NCI-H524 treated with DMSO at 0.1 percent for 48 hours (cell line): ENCODE data around the gene SMDT1.
"Not testable (repeated sequence)": the region's sequence is repeated elsewhere in the genome, so short reads cannot be mapped to it uniquely, and the experiment has no call there.

Experiments used
- DNase-seq: peaks from one replicate; lab custom pipeline; 2025; lab: John Stamatoyannopoulos, UW

Gene SMDT1

DNA sequence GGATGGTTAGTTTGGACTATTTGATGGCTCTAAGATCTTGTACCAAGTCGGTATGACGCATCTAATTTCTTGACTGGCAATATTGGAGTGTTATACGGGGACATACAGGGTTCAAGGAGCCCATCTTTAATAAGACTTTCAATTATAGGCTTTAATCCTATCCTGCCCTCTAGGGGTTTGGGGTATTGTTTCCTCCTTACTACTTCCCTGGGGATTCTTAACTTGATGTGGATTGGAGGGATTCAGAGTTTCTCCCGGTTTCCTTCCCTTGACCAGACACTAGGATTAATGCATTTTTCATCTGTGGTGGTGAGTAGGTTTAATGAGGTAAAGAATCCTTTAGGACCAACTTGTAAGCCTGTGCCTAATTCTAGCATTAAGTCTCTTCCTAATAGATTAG, 32.3 kb downstream of the SMDT1 start:
- no peak for DNase-seq

DNA sequence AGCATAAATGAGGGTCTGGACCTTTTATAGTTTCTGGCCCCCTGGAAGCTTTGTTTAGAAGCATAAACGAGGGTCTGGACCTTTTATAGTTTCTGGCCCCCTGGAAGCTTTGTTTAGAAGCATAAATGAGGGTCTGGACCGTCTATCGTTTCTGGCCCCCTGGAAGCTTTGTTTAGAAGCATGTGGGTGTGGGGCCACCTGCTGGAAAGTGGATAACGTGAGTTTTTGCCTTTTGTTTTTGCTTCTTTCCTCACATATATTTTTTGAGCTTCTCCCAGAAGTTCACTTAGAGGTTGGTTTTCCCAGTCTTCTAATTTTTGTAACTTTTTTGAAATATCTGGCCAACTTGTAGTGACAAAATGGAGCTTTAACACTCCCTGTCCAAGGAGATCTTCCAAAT, 33.3 kb downstream of the SMDT1 start:
- not testable (repeated sequence) for DNase-seq

DNA sequence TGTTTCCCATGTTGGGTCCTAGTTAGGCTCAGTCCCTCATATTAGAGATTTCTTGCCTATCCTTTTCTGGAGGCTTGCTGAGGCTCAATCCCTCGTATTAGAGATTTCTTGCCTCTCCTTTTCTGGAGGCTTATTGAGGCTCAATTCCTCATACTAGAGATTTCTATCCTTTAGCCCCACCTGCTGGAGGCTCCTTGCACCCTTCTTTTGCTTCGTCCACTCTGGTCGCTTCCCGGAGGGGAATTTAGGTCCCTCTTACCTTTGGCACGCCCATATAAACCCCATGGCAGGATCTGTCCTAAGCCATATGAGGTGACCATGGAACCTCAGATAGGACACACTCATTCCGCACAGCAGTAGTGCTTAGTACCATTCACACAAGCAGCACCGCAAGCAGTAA, 35.2 kb downstream of the SMDT1 start:
- DNase-seq, result no peak

DNA sequence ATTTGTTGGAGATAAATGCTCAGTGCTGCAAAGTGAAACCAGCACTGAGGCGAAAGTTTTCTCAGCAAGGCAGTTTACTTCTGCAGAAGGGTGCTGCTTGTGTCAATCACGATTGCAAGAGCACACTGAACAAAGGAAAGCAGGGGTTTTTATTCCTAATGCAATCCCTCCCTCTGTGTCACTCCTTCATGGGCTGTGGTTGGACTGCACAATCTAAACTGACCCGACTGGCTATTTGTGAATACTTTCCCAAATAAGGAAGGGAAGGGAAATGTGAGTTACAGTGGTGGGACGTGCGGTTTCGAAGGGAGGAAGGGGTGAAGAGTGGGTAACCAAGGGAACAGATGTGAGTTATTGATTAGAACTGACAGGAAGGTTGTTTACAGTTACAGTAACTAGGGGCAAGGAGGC, 35.9 kb downstream of the SMDT1 start:
- not testable (repeated sequence) for DNase-seq

DNA sequence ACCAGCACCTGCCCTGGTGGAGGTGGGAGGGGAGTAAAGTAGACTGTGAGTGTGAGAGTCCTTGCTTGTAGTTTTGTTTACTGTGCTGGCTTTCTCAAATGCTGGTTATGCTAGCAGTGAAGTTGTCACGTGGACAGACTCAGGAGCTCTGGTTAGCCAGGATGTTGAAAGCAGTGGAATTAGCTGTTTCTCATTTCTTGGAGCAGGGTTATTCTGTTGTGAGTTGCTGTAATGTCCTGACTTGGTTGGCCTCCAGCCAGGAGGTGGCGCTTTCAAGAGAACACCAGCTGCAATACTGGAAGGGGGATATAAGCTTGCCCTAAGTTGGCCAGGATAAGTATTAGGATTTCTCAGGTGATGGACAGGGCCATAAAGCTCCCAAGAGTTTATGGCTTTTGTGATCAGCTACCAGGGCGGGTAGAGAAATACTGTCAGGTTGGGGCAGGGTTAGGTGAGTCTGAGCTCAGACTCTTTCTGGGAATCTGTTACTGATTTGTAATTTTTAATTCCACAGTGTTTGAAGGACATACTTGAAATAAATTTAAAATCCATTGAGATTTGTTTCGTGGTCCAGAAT, 37.4 kb downstream of the SMDT1 start:
- no peak for DNase-seq

DNA sequence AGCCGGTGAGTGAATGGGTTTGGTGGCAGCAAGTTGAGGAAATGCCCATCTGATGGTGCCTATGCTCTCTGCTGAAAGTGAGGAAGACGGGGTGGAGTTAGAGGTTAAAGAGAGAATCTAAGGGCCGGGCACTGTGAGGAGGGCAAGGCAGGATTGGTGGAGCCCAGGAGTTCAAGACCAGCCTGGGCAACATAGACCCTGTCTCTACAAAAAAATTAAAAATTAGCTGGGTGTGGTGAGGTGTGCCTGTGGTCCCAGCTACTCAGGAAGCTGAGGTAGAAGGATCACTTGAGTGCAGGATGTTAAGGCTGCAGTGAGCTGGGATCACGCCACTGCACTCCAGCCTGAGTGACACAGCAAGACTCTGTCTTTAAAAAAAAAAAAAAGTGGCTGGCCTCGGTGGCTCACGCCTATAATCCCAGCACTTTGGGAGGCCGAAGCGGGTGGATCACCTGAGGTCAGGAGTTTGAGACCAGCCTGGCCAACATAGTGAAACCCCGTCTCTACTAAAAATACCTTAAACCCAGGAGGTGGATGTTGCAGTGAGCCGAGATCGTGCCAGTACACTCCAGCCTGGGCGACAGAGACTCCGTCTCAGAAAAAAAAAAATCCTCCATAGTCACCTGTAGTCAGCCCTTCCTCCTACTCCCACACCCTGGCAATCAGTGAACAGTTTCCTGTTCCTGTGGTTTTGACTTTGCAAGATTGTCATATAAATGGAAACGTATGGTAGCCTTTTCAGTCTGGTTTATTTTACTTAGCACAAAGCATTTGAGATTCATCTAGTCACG, 40.9 kb downstream of the SMDT1 start:
- not testable (repeated sequence) for DNase-seq

DNA sequence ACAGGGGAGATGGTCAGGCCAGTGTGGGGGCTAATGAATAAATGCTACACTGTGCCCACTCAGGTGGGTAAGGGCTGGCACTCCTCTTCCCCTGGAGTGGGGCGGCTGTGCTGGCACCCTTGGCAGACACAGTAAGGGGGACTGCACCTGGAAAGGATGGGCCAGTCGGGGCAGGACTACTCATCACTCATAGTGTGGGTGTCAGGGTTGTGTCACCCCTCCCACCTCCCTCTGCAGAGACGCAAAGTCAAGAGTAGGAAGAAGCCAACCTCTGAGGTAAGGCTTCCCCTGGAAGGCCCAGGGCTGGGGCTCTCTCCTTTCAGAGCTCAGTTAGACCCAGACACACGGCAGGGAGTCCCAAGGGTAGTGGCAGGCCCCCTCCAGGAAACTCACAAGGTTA, 44.0 kb downstream of the SMDT1 start:
- not testable (repeated sequence) for DNase-seq

DNA sequence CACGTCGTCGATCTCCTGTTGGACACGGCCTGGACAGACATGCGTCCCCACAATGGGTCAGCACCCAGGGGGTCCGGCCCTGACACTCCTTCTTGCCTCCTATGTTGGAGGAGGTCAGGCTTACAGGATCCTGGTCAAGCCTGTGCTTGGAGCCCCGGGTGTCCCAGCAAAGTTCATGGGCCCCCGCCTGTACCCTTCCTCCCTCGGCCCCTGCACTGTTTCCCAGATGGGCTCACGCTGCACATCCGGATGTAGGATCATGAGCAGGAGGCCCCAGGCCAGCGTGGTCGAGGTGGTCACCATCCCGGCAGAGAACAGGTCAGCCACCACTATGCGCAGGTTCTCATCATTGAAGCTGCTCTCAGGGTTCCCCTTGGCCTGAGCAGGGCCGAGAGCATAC, 48.1 kb downstream of the SMDT1 start:
- no peak for DNase-seq

DNA sequence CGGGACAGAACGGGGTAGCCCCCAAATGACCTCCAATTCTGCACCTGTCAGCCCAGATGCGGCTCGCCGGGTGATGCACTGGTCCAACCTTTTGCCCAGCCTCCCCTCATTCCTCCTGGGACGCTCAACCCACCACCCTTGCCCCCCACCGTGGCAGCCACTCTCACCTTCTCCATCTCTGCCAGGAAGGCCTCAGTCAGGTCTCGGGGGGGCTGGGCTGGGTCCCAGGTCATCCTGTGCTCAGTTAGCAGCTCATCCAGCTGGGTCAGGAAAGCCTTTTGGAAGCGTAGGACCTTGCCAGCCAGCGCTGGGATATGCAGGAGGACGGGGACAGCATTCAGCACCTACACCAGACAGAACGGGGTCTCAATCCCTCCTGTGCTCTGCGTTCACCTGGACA, 48.5 kb downstream of the SMDT1 start:
- DNase-seq, result not testable (repeated sequence)

DNA sequence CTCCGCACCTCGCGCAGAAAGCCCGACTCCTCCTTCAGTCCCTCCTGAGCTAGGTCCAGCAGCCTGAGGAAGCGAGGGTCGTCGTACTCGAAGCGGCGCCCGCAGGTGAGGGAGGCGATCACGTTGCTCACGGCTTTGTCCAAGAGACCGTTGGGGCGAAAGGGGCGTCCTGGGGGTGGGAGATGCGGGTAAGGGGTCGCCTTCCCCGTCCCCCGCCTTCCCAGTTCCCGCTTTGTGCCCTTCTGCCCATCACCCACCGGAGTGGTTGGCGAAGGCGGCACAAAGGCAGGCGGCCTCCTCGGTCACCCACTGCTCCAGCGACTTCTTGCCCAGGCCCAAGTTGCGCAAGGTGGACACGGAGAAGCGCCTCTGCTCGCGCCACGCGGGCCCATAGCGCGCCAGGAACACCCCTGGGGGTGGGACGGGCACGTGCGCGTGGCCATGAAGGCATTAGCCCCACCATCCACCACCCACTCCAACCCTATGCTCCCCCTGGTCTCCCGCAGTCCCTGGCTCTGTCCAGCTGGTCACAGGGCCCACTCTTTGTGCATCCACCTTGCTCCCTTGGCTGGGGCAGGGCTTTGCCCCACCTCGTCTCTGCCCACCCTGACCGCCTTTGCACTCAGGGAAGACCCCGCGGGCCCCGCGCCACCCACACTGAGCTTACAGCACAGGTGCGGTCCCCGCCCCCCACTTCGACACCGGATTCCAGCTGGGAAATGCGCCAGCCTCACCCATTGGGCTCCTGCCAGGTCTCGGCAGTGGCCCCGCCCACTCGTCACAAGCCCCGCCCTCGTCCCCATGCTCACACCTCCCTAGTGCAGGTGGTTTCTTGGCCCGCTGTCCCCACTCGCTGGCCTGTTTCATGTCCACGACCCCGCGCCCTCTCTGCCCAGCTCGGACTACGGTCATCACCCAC, 49.5 kb downstream of the SMDT1 start:
- DNase-seq, result not testable (repeated sequence)

DNA sequence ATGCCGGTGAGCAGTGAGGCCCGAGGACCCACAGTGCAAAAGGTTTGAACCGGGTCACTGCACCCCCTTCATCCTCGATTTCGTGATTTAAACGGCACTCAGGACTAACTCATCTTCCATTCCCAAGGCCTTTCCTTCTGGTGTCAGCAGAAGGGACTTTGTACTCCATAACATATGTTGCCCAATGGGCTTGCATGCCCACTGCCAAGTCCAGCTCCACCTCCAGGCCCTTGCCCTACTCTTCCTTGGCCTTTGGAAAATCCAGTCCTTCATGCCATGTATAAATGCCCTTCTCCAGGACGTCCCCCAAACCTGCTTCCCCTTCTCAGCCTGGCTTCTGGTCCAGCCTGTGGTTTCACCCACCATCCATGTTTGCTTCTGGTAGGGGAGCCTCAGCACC, 50.7 kb downstream of the SMDT1 start:
- DNase-seq, result not testable (repeated sequence)

DNA sequence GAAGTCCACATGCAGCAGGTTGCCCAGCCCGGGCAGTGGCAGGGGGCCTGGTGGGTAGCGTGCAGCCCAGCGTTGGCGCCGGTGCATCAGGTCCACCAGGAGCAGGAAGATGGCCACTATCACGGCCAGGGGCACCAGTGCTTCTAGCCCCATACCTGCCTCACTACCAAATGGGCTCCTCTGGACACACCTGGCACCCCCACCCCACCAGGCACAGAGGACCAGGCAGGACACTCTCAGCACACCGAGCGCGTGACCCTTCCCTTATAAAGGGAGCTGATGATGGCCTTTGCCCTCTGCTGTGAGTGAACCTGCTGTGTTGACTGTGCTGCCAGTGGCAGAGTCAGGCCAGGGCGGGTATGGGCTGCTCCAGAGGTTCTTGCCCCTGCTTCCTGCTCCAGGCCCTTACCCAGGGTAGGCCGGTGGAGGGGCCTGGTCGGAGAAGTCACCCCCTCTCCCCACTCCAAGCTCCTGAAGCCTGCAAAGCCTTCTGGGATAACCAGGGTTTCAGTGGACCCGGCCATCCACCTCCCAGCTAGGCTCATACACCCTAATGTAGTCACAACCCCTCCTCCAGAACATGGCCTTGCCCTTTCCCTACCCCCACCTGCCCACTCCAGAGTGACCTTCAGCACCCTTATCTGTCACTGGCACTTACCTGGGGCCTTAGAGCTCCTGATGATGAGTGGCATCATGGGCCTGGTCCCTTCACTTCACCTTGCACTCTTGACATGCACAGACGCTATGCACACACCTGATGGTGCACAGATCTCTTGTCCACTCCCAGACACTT, 51.3 kb downstream of the SMDT1 start, which contains the start of gene CYP2D6:
Gene CYP2D6 (minus strand): TSS at position 172 of the 793 bp plus-strand sequence. CDS start 19 bp downstream, at position 153.
- not testable (repeated sequence) for DNase-seq

DNA sequence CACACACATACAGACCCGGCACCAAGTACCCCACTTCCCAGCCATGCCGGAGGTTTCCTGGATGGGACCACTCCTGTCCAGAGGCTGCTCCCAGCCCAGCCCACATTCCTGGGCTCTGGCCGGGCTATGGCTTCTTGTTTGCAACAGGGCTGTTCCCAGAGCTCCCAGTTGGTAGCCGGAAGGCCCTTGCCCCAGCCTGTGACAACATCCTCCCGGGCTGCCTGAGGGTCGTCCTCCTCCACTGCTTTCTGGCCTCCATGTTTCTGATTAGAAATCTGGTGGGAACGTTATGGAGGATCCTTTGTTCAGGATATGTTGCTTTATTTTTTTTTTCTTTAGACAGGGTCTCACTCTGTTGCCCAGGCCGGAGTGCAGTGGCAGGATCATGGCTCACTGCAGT, 52.1 kb downstream of the SMDT1 start:
- DNase-seq, result no peak

DNA sequence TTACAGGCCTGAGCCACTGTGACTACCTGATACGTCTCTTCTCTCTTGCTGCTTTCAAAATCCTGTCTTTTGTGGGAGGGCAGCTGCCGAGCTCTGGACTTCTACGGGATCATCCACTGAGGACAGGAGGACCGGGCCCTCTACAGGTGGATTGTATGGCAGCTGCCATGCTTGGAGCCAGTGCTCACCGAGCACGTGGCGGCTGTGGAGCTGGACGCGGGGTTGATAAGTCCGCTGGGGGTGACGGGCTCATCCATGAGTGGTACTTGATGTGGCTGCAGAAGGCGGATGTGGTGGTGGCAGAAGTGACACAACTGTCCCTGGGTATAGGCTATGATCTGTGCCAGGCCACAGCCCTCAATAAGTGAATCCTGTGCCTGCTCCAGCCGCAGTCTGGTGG, 53.0 kb downstream of the SMDT1 start:
- no peak for DNase-seq
